ENCODE results near the gene GAPDH. TPM values are rescaled to one million over a fixed set of nuclear protein-coding genes. Genes with fewer than 3 reads are reported as not detected.
"Not testable (repeated sequence)": the region's sequence is repeated elsewhere in the genome, so short reads cannot be mapped to it uniquely, and the experiment has no call there.

GAPDH gene
- polyA plus RNA-seq, 4 donors = 1,934 to 3,805 (median 2,842) TPM

DNA sequence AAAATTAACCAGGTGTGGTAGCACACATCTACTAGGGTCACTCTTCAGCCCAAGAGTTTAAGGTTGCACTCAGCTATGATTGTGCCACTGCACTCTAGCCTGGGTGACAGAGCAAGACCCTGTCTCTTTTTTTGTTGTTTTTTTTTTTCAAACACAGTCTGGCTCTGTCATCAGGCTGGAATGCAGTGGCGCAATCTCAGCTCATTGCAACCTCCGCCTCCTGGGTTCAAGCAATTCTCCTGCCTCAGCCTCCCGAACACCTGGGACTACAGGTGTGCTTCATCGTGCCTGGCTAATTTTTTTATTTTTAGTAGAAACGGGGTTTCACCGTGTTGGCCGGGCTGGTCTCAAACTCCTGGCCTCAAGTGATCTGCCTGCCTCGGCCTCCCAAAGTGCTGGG lies 52.3 kb downstream of the GAPDH start:
- not testable (repeated sequence) for H3K4me1 ChIP-seq (ENCODE audit: control insufficient read depth in 3 of 3, insufficient read depth in 2 of 3, low read depth in 1 of 3, low read length in 2 of 3); H3K4me3 ChIP-seq (ENCODE audit: low read depth in 1 of 3, low read length in 3 of 3); FAIRE-seq; H3K9me3 ChIP-seq (ENCODE audit: control insufficient read depth in 2 of 2, insufficient read depth in 1 of 2, low read depth in 1 of 2, low read length in 1 of 2); H3K27me3 ChIP-seq (ENCODE audit: control insufficient read depth in 3 of 3, insufficient read depth in 3 of 3, low read length in 3 of 3); H3K27ac ChIP-seq (ENCODE audit: low read depth in 1 of 3, low read length in 2 of 3); DNase-seq
- peaks cover 26 to 74% (median 36%) of the 10 kb centered on the region in 3 donors for H3K36me3 ChIP-seq (ENCODE audit: control insufficient read depth in 3 of 3, insufficient read depth in 2 of 3, low read depth in 1 of 3, low read length in 3 of 3)
- 94 to 96% (median 95%) methylated on average over 8 of the region's 8 CpGs for WGBS, 3 donors

Other genes with a start within 250 kb of the GAPDH start
- 100 to 1,000 TPM in 3 of 4 donors, 10 to 100 TPM in 1; 48.0 to 167 (median 119) TPM for gene PLEKHG6, start 223.8 kb upstream of the GAPDH start, polyA plus RNA-seq
- 100 to 1,000 TPM in 2 of 4 donors, 10 to 100 TPM in 2; 77.2 to 108 (median 97.6) TPM for gene TNFRSF1A, start 192.4 kb upstream of the GAPDH start, polyA plus RNA-seq
- 10 to 100 TPM; 12.3 to 47.1 (median 16.6) TPM for gene SCNN1A, start 159.0 kb upstream of the GAPDH start, polyA plus RNA-seq
- 100 to 1,000 TPM in 1 of 4 donors, 10 to 100 TPM in 3; 56.5 to 137 (median 73.2) TPM for gene LTBR, start 150.4 kb upstream of the GAPDH start, polyA plus RNA-seq
- 10 to 100 TPM in 1 of 4 donors, 1 to 10 TPM in 2, under 1 TPM in 1; 0.45 to 16.2 (median 2.8) TPM for gene CD27, start 89.6 kb upstream of the GAPDH start, polyA plus RNA-seq
- 10 to 100 TPM; 26.4 to 38.6 (median 33.2) TPM for gene TAPBPL, start 82.5 kb upstream of the GAPDH start, polyA plus RNA-seq
- 1 to 10 TPM; 1.6 to 5.8 (median 3.4) TPM for gene VAMP1, start 63.8 kb upstream of the GAPDH start, polyA plus RNA-seq
- gene MRPL51, start 41.3 kb upstream of the GAPDH start, polyA plus RNA-seq = 100 to 1,000 TPM in 2 of 4 donors, 10 to 100 TPM in 2; 88.1 to 126 (median 94.8) TPM
- gene NCAPD2, start 40.4 kb upstream of the GAPDH start, polyA plus RNA-seq = 10 to 100 TPM in 3 of 4 donors, 1 to 10 TPM in 1; 6.5 to 39.1 (median 22.1) TPM
- gene IFFO1, start 21.5 kb downstream of the GAPDH start, polyA plus RNA-seq = 1 to 10 TPM; 1.3 to 7.7 (median 5.2) TPM
- gene NOP2, start 33.8 kb downstream of the GAPDH start, polyA plus RNA-seq = 10 to 100 TPM; 14.3 to 40.6 (median 22.0) TPM
- gene CHD4, start 72.9 kb downstream of the GAPDH start, polyA plus RNA-seq = 100 to 1,000 TPM in 2 of 4 donors, 10 to 100 TPM in 2; 88.2 to 123 (median 109) TPM
- gene LPAR5, start 101.4 kb downstream of the GAPDH start, polyA plus RNA-seq = 10 to 100 TPM in 1 of 4 donors, 1 to 10 TPM in 3; 6.2 to 19.7 (median 8.3) TPM
- 1 to 10 TPM; 2.6 to 5.9 (median 3.6) TPM for gene ACRBP, start 112.9 kb downstream of the GAPDH start, polyA plus RNA-seq
- gene ING4, start 128.6 kb downstream of the GAPDH start, polyA plus RNA-seq = 10 to 100 TPM; 29.3 to 61.0 (median 30.5) TPM
- gene ZNF384, start 154.9 kb downstream of the GAPDH start, polyA plus RNA-seq = 10 to 100 TPM; 26.2 to 82.3 (median 34.6) TPM
- gene PIANP, start 166.3 kb downstream of the GAPDH start, polyA plus RNA-seq = 1 to 10 TPM in 2 of 4 donors, not detected in 2; 1.7 to 3.4 TPM
- 10 to 100 TPM; 30.5 to 49.3 (median 36.1) TPM for gene COPS7A, start 189.5 kb downstream of the GAPDH start, polyA plus RNA-seq
- gene MLF2, start 218.6 kb downstream of the GAPDH start, polyA plus RNA-seq = 100 to 1,000 TPM; 163 to 233 (median 187) TPM
- gene PTMS, start 231.8 kb downstream of the GAPDH start, polyA plus RNA-seq = 100 to 1,000 TPM in 2 of 4 donors, 10 to 100 TPM in 2; 34.0 to 204 (median 122) TPM
- 1 to 10 TPM in 2 of 4 donors, under 1 TPM in 2; 0.67 to 5.9 (median 1.3) TPM for gene LAG3, start 238.0 kb downstream of the GAPDH start, polyA plus RNA-seq